ENCODE data around the gene CHADL.

The CHADL gene, protein sequence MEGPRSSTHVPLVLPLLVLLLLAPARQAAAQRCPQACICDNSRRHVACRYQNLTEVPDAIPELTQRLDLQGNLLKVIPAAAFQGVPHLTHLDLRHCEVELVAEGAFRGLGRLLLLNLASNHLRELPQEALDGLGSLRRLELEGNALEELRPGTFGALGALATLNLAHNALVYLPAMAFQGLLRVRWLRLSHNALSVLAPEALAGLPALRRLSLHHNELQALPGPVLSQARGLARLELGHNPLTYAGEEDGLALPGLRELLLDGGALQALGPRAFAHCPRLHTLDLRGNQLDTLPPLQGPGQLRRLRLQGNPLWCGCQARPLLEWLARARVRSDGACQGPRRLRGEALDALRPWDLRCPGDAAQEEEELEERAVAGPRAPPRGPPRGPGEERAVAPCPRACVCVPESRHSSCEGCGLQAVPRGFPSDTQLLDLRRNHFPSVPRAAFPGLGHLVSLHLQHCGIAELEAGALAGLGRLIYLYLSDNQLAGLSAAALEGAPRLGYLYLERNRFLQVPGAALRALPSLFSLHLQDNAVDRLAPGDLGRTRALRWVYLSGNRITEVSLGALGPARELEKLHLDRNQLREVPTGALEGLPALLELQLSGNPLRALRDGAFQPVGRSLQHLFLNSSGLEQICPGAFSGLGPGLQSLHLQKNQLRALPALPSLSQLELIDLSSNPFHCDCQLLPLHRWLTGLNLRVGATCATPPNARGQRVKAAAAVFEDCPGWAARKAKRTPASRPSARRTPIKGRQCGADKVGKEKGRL

DNA sequence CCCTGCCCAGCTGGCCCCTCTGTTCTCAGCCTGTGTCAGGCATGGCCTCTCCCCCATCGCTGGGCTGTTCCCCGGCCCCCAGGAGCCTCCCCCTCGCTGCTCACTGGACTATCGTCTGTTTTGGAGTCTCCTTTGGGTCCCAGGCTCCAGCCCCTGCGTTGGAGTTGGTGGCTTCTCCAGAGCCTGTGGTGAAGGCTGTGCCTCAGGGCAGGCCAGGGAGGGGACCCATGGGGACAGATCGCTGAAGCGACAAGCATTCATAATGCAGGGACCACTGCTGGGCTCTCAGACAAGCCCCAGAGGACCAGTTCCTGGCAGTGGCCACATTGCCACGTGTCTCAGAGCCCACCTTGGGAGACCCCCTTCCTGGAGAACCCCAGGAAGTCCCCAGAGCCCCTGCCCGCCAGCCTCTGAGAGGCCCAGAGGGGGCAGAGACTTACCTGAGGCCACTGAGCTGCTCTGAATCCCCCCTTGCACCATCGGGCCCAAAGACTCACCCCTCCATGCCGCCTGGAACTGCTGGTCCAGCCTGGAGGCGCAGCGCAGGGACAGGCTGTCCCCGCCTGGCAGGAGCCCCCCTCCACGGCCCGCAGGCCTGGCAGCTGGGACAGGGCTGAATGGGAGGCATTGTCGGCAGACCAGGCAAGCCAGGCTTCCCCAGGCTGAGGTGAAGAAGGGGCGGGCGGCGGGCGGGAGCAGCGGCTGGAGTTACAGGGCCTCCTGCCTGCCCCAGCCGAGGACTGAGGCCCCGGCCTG lies at the start of gene CHADL:
Gene CHADL (minus strand): TSS at position 555 of the 756 bp plus-strand sequence. CDS start 50 bp downstream, at position 505.
- H3K27me3 ChIP-seq (ENCODE audit: control insufficient read depth in 1 of 2, insufficient read depth in 2 of 2, low read length in 2 of 2): no peaks in the 10 kb centered on the region
- no peaks in the 10 kb centered on the region for H3K9me3 ChIP-seq (ENCODE audit: low read length)
- no peak within 1 kb of the TSS for H3K27ac ChIP-seq (ENCODE audit: low read depth, low read length)
- H3K4me3 ChIP-seq (ENCODE audit: low read depth in 1 of 2, low read length in 2 of 2): no peak within 1 kb of the TSS
- no peaks in the 10 kb centered on the region for H3K36me3 ChIP-seq (ENCODE audit: insufficient read depth, low read length)
- H3K9ac ChIP-seq (ENCODE audit: low read length): no peak within 1 kb of the TSS
- peaks cover 10% of the 10 kb centered on the region for H3K4me1 ChIP-seq (ENCODE audit: insufficient read depth, low read length)

DNA sequence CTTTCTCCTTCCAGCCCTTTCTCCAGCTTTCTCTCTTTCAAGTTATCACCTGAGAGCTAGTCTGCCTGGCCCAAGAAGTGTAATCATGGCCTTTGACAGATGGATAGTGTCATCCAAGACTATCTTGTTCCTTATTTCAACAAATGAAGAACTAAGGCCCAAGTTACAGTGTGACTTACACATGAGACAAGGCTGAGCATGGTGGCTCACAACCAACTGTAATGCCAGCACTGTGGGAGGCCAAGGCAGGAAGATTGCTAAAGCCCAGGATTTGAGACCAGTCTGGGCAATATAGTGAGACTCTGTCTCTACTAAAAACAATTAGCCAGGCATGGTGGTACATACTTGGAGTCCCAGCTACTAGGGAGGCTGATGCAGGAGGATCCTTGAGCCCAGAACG lies 48.9 kb upstream of the CHADL start:
- H3K4me1 ChIP-seq (ENCODE audit: insufficient read depth, low read length): peaks cover 7% of the 10 kb centered on the region
- H3K9ac ChIP-seq (ENCODE audit: low read length): no peak overlapping the region
- no peak overlapping the region for H3K27ac ChIP-seq (ENCODE audit: low read depth, low read length)
- no peaks in the 10 kb centered on the region for H3K9me3 ChIP-seq (ENCODE audit: low read length)
- no peaks in the 10 kb centered on the region for H3K27me3 ChIP-seq (ENCODE audit: control insufficient read depth in 1 of 2, insufficient read depth in 2 of 2, low read length in 2 of 2)
- no peaks in the 10 kb centered on the region for H3K36me3 ChIP-seq (ENCODE audit: insufficient read depth, low read length)
- no peak overlapping the region for H3K4me3 ChIP-seq (ENCODE audit: low read depth in 1 of 2, low read length in 2 of 2)

DNA sequence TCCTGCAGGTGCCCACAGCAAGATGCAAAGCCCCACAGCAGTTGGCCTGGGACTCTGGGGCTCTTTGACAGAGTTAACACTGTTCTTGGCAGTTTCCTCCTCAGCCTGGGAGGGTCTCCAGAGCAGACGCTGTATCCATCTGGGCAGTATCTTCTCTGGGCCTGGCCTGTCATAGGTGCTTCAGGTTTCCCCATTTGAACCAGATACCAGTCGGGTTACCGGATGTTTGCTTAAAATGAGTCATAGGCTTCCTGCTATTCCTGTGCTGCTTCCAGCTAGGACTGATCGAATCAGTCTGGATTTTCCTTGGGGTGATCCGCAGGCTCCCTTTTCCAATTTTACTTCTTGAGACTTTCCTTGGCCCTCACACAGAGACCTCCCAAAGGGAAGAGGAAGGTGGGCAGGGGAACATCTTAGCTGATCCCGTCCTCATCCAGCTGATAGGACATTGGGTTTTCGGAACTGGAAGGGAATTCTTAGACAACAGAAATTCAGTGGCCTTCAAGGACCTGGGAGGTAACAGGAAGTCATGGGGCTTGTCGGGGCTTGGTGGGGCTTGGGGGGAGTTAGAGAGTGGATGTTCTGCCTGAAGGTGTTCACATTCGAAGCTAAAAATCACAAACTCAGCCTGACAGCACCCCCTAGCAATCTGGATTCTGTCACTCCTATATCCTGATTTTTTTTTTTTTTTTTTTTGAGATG lies 47.7 kb upstream of the CHADL start:
- no peaks in the 10 kb centered on the region for H3K27me3 ChIP-seq (ENCODE audit: control insufficient read depth in 1 of 2, insufficient read depth in 2 of 2, low read length in 2 of 2)
- no peaks in the 10 kb centered on the region for H3K9me3 ChIP-seq (ENCODE audit: low read length)
- H3K4me3 ChIP-seq (ENCODE audit: low read depth in 1 of 2, low read length in 2 of 2): no peak overlapping the region
- H3K4me1 ChIP-seq (ENCODE audit: insufficient read depth, low read length): peaks cover 9% of the 10 kb centered on the region
- peaks cover 5% of the 10 kb centered on the region for H3K36me3 ChIP-seq (ENCODE audit: insufficient read depth, low read length)
- no peak overlapping the region for H3K9ac ChIP-seq (ENCODE audit: low read length)
- no peak overlapping the region for H3K27ac ChIP-seq (ENCODE audit: low read depth, low read length)

DNA sequence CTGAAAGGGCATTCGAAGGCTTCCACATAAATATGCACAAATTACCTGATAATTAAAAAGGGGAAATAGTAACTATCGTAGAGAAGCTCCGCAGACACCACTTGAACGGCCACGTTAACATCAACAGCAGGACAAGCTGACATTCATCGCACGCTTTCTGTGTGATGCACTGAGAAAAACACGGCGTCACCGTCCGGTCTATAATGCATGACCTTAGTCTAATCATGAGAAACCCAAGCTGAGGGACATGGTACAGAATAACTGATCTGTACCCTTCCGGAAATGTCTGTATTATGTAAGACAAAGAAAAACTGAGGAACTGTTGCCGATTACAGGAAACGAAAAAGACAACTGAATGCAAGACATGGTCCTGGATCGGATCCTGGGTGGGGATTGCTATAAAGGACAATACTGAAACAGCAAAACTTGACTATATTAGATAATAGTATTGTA lies 45.9 kb upstream of the CHADL start:
- H3K4me3 ChIP-seq (ENCODE audit: low read depth in 1 of 2, low read length in 2 of 2): peak overlapping the region; percentile 39 to 49
- no peaks in the 10 kb centered on the region for H3K9me3 ChIP-seq (ENCODE audit: low read length)
- H3K4me1 ChIP-seq (ENCODE audit: insufficient read depth, low read length): peaks cover 9% of the 10 kb centered on the region
- peaks cover 12% of the 10 kb centered on the region for H3K36me3 ChIP-seq (ENCODE audit: insufficient read depth, low read length)
- no peaks in the 10 kb centered on the region for H3K27me3 ChIP-seq (ENCODE audit: control insufficient read depth in 1 of 2, insufficient read depth in 2 of 2, low read length in 2 of 2)
- peak overlapping the region; percentile 1 for H3K9ac ChIP-seq (ENCODE audit: low read length)
- H3K27ac ChIP-seq (ENCODE audit: low read depth, low read length): peak overlapping the region; percentile 72

DNA sequence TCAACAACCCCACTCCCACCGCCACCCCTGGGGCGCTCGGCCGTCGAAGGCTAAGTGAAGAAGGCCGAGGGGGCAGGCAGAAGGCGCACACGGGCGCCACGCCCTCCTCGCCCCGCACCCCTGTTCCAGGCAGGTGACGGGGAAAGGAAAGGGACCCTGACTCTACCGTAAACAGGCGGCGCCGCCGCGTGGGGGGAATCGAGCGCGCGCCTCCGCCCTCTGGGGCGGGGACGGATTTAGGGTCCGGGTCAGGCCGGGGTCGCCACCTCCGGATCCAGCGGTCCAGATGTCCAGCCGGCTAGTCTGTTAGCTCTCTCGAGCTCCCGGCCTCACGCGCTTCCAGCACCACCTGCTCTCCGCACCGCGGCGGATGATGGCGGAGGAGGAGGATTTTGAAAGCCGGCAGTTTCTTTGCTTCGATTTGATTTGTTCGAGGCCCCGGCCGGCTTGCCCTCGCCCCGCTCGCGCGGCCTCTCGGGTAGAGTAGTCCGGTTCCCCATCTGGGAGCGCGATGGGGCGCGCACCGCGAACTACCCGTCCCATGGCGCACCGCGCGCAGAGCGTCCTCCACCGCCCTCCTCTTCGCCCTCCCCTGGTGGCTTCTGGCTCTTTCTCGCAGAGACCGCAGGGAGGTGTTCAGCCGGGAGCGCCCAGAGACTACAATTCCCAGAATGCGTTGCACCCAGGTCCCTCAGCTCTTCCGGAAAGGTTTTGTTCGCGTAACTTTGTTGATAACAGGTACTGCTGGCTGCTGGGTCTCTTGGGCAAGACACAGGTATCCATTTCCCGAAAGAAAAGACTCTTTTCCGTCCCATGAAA lies 45.3 kb upstream of the CHADL start, which contains the start of gene RANGAP1:
Gene RANGAP1 (minus strand): TSS at position 368 of the 819 bp plus-strand sequence. CDS start 5,143 bp downstream, outside the sequence.
- Histone ChIP-seq H3K27ac (ENCODE audit: low read depth, low read length) (peak within 1 kb of the TSS; percentile 81), H3K9ac (ENCODE audit: low read length) (peak within 1 kb of the TSS; percentile 44), H3K4me3 (ENCODE audit: low read depth in 1 of 2, low read length in 2 of 2) (peak within 1 kb of the TSS; percentile 80 to 87), H3K36me3 (ENCODE audit: insufficient read depth, low read length) (peaks cover 14% of the 10 kb centered on the region), H3K9me3 (ENCODE audit: low read length) (no peaks in the 10 kb centered on the region), H3K4me1 (ENCODE audit: insufficient read depth, low read length) (peaks cover 9% of the 10 kb centered on the region), H3K27me3 (ENCODE audit: control insufficient read depth in 1 of 2, insufficient read depth in 2 of 2, low read length in 2 of 2) (no peaks in the 10 kb centered on the region)

DNA sequence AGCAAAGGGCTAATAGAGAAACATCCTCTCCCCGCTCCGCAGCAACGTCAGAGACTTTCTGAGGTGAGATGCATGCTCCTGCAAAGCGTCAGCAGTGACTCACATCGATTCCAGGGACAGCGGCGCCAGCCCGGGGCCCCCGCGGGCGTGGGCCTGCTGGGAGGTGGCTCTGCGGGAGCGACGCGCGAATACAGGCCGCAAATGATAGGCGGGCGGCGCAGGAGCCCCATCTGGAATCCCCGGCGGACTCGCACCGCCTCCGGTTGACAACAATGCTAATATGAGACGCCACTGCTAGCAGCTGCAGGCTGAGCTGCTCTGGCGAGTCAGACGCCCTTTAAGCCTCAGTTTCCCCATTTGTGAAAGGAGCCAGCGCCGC lies 44.7 kb upstream of the CHADL start:
- Histone ChIP-seq H3K9me3 (ENCODE audit: low read length) (no peaks in the 10 kb centered on the region), H3K27me3 (ENCODE audit: control insufficient read depth in 1 of 2, insufficient read depth in 2 of 2, low read length in 2 of 2) (no peaks in the 10 kb centered on the region), H3K4me3 (ENCODE audit: low read depth in 1 of 2, low read length in 2 of 2) (peak overlapping the region; percentile 80 to 87), H3K9ac (ENCODE audit: low read length) (peak overlapping the region; percentile 44), H3K36me3 (ENCODE audit: insufficient read depth, low read length) (peaks cover 20% of the 10 kb centered on the region), H3K4me1 (ENCODE audit: insufficient read depth, low read length) (peaks cover 9% of the 10 kb centered on the region), H3K27ac (ENCODE audit: low read depth, low read length) (peak overlapping the region; percentile 81)

DNA sequence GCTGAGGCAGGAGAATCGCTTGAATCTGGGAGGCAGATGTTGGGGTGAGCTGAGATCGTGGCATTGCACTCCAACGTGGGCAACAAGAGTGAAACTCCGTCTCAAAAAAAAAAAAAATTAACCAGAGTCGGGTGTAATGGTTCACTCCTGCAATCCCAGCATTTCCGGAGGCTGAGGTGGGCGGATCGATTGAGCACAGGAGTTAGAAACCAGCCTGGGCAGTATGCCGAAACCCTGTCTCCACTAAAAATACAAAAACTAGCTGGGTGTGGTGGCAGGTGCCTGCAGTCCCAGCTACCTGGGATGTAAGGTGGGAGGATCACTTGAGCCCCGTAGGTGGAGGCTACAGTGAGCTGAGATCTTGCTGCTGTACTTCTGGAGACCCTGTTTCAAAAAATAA lies 43.7 kb upstream of the CHADL start:
- Histone ChIP-seq H3K4me3 (ENCODE audit: low read depth in 1 of 2, low read length in 2 of 2) (no peak overlapping the region), H3K9ac (ENCODE audit: low read length) (no peak overlapping the region), H3K27ac (ENCODE audit: low read depth, low read length) (no peak overlapping the region), H3K9me3 (ENCODE audit: low read length) (no peaks in the 10 kb centered on the region), H3K4me1 (ENCODE audit: insufficient read depth, low read length) (peaks cover 9% of the 10 kb centered on the region), H3K27me3 (ENCODE audit: control insufficient read depth in 1 of 2, insufficient read depth in 2 of 2, low read length in 2 of 2) (no peaks in the 10 kb centered on the region), H3K36me3 (ENCODE audit: insufficient read depth, low read length) (peaks cover 24% of the 10 kb centered on the region)

DNA sequence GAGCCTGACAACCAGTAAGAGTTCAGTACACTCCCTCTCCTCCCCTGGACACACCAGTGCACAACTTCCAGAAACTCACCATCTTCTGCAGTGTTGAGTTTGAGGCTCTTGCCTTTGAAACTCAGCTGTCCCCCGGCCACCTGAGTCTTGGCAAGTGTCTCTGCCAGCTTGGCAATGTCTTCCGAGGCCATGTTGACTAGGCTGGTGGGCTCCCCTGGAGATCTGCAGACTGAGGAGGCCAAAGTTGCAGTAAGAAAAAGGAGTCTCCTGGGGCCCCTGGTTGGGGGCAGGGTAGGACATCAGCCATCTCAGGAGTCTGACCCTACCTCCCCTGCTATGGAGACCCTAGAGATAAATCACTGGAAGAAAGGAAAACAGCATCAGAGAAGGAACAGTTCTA lies 40.1 kb upstream of the CHADL start:
- no peaks in the 10 kb centered on the region for H3K9me3 ChIP-seq (ENCODE audit: low read length)

DNA sequence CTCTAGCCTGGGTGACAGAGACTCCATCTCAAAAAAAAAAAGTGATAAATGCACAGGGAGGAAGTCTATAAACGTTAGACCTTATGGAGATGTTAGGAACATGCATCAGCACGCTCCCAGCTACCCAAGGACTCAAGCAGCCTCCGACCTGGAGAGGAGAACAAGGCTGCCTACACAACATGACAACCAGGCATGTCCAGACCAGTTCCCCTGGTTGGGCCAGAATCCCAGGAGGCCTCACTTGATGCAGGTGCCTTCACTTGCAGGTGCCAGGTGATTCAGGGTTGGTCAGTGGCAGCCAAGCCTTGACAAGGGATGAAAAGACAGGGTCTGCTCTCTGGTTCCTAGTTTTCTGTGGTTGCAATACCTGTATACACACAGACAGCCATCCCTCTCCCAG lies 39.3 kb upstream of the CHADL start:
- no peak overlapping the region for H3K4me3 ChIP-seq (ENCODE audit: low read depth in 1 of 2, low read length in 2 of 2)
- H3K27me3 ChIP-seq (ENCODE audit: control insufficient read depth in 1 of 2, insufficient read depth in 2 of 2, low read length in 2 of 2): no peaks in the 10 kb centered on the region
- no peak overlapping the region for H3K9ac ChIP-seq (ENCODE audit: low read length)
- H3K27ac ChIP-seq (ENCODE audit: low read depth, low read length): no peak overlapping the region
- peaks cover 6% of the 10 kb centered on the region for H3K4me1 ChIP-seq (ENCODE audit: insufficient read depth, low read length)
- no peaks in the 10 kb centered on the region for H3K9me3 ChIP-seq (ENCODE audit: low read length)
- peaks cover 39% of the 10 kb centered on the region for H3K36me3 ChIP-seq (ENCODE audit: insufficient read depth, low read length)

More for the DNA sequence above, 40.1 kb upstream of the CHADL start:
- Histone ChIP-seq H3K36me3 (ENCODE audit: insufficient read depth, low read length) (peaks cover 34% of the 10 kb centered on the region), H3K27me3 (ENCODE audit: control insufficient read depth in 1 of 2, insufficient read depth in 2 of 2, low read length in 2 of 2) (no peaks in the 10 kb centered on the region), H3K9ac (ENCODE audit: low read length) (no peak overlapping the region), H3K4me3 (ENCODE audit: low read depth in 1 of 2, low read length in 2 of 2) (no peak overlapping the region), H3K27ac (ENCODE audit: low read depth, low read length) (no peak overlapping the region), H3K4me1 (ENCODE audit: insufficient read depth, low read length) (peaks cover 9% of the 10 kb centered on the region)

DNA sequence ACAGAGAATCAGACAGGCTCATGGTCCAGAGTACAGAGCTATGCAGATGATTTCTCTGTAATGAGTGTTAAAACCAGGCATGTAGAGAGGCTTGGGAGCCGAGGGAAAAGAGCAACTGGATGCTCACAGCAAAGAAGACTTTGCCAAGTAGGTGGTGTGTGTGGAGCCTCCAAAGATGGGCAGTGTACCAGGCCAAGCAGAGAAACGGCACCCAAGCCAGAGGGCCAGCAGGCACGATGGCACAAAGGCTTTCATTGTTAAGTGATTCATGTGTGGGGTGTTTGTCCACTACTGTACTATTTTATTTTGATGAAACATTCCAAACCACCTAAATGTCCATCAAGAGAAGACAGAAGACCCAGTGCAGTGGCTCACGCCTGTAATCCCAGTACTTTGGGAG lies 34.1 kb upstream of the CHADL start:
- Histone ChIP-seq H3K9me3 (ENCODE audit: low read length) (no peaks in the 10 kb centered on the region), H3K27ac (ENCODE audit: low read depth, low read length) (no peak overlapping the region), H3K27me3 (ENCODE audit: control insufficient read depth in 1 of 2, insufficient read depth in 2 of 2, low read length in 2 of 2) (no peaks in the 10 kb centered on the region), H3K9ac (ENCODE audit: low read length) (no peak overlapping the region), H3K4me3 (ENCODE audit: low read depth in 1 of 2, low read length in 2 of 2) (no peak overlapping the region), H3K4me1 (ENCODE audit: insufficient read depth, low read length) (no peaks in the 10 kb centered on the region), H3K36me3 (ENCODE audit: insufficient read depth, low read length) (peaks cover 47% of the 10 kb centered on the region)

Data from muscle layer of colon (tissue), 2 donors.